Endodermal cell (in vitro differentiated cells): ENCODE results near the gene EGFR. TPM values are rescaled to one million over a fixed set of nuclear protein-coding genes. Genes with fewer than 3 reads are reported as not detected.
A peak's percentile ranks its signal among the peaks of the same experiment; 100 is the strongest.

Experiments used
- DNase-seq: peaks from one replicate; pipeline ENCODE4 v3.0.0-alpha.2; 2017
- H3K27ac ChIP-seq: 2 replicates; pipeline ENCODE4 v1.5.1; 2013; ENCODE audit warnings: mild to moderate bottlenecking, low read depth, low read length, moderate library complexity
- H3K27me3 ChIP-seq: 2 replicates; pipeline ENCODE4 v1.6.1; 2013; ENCODE audit warnings: mild to moderate bottlenecking, low read length, moderate library complexity; ENCODE audit not compliant: insufficient read depth, control insufficient read depth, poor library complexity, severe bottlenecking
- H3K36me3 ChIP-seq: 2 replicates; pipeline ENCODE4 v1.7.0; 2013; ENCODE audit warnings: mild to moderate bottlenecking, low read length, moderate library complexity; ENCODE audit not compliant: control insufficient read depth, insufficient read depth
- H3K4me1 ChIP-seq: one replicate; pipeline ENCODE4 v1.7.0; 2013; ENCODE audit warnings: low read length; ENCODE audit not compliant: control insufficient read depth, insufficient read depth
- H3K4me3 ChIP-seq: 2 replicates; pipeline ENCODE4 v1.5.1; 2013; ENCODE audit warnings: mild to moderate bottlenecking, low read length, moderate library complexity
- H3K9ac ChIP-seq: 2 replicates; pipeline ENCODE4 v1.6.1; 2013; ENCODE audit warnings: mild to moderate bottlenecking, low read length, moderate library complexity; ENCODE audit not compliant: poor library complexity, severe bottlenecking; ENCODE audit errors: extremely low read depth
- H3K9me3 ChIP-seq: 2 replicates; pipeline ENCODE4 v1.6.1; 2013; ENCODE audit warnings: mild to moderate bottlenecking, low read length, moderate library complexity; ENCODE audit not compliant: control insufficient read depth
- H3K27ac Mint-ChIP-seq: 2 replicates; pipeline ENCODE4 v1.8.0; 2020; ENCODE audit warnings: mixed read lengths
- H3K27me3 Mint-ChIP-seq: 2 replicates; pipeline ENCODE4 v1.8.0; 2021; ENCODE audit warnings: mild to moderate bottlenecking, mixed read lengths; ENCODE audit not compliant: insufficient read depth
- H3K36me3 Mint-ChIP-seq: 2 replicates; pipeline ENCODE4 v1.8.0; 2020; ENCODE audit warnings: low read depth, mixed read lengths
- H3K4me1 Mint-ChIP-seq: 2 replicates; pipeline ENCODE4 v1.8.0; 2020; ENCODE audit warnings: mixed read lengths
- H3K4me3 Mint-ChIP-seq: 2 replicates; pipeline ENCODE4 v1.8.0; 2020; ENCODE audit warnings: mild to moderate bottlenecking, moderate library complexity, mixed read lengths
- H3K9me3 Mint-ChIP-seq: 2 replicates; pipeline ENCODE4 v1.8.0; 2020; ENCODE audit warnings: mild to moderate bottlenecking, mixed read lengths
- CTCF ChIP-seq: fragments of 200-600 bp; sonication (generic); conservative IDR thresholded peaks from 2 replicates; pipeline ENCODE4 v1.5.0; 2021; ENCODE audit warnings: antibody characterized with exemption, mild to moderate bottlenecking
- WGBS, 2 experiments: methylation state at CpG; one replicate each; pipeline versions ENCODE4 v1.1.5 to v1.1.7; 2013; ENCODE audit warnings: missing lambda C conversion rate in 2 of 2, mixed read lengths in 1 of 2; ENCODE audit not compliant: insufficient coverage in 1 of 2, insufficient read length in 1 of 2; 5-methylcytosine and 5-hydroxymethylcytosine counted together
- total RNA-seq, 2 donors: library from RNA; stranded (reverse); fragmentation: NEBNext Ultra II Directional in 1 of 2; extraction: Animal tissue kit (Norgen Biotek cat#: 25700) in 1 of 2; gene quantifications; 2 replicates in 1 of 2; 3 replicates in 1 of 2; pipeline ENCODE4 v1.2.1, GENCODE V29; 2021

The EGFR gene
- total RNA-seq, 2 donors from 2014 or later, result 5.0 to 5.8 TPM

GRCh38 chr7:55192723-55193122, 173.9 kb downstream of the EGFR start:
- Mint-ChIP-seq H3K4me3 (no peak overlapping the region), H3K27me3 (no peaks in the 10 kb centered on the region), H3K36me3 (no peaks in the 10 kb centered on the region), H3K27ac (no peak overlapping the region), H3K4me1 (peaks cover 23% of the 10 kb centered on the region), H3K9me3 (no peaks in the 10 kb centered on the region)
- WGBS, 2 experiments, result 63 to 80% methylated on average over 4 to 7 of the region's 7 CpGs
- Histone ChIP-seq H3K4me3 (no peak overlapping the region), H3K4me1 (no peaks in the 10 kb centered on the region), H3K9me3 (no peaks in the 10 kb centered on the region), H3K36me3 (no peaks in the 10 kb centered on the region), H3K27ac (peak overlapping the region; percentile 62), H3K27me3 (no peaks in the 10 kb centered on the region), H3K9ac (no peak overlapping the region)
- DNase-seq, result no peak
- no peak for TF ChIP-seq CTCF

- H3K36me3 ChIP-seq, result no peaks in the 10 kb centered on the region
- Mint-ChIP-seq H3K27ac (no peak overlapping the region), H3K36me3 (no peaks in the 10 kb centered on the region), H3K27me3 (no peaks in the 10 kb centered on the region), H3K4me1 (peaks cover 19% of the 10 kb centered on the region), H3K4me3 (no peak overlapping the region), H3K9me3 (no peaks in the 10 kb centered on the region)
- no peaks in the 10 kb centered on the region for H3K27me3 ChIP-seq
- TF ChIP-seq CTCF, result no peak
- H3K9ac ChIP-seq, result no peak overlapping the region
- no peaks in the 10 kb centered on the region for H3K4me1 ChIP-seq
- no peaks in the 10 kb centered on the region for H3K9me3 ChIP-seq
- H3K27ac ChIP-seq, result peak overlapping the region; percentile 62
- WGBS, 2 experiments, result 90 to 97% methylated on average over 5 to 9 of the region's 9 CpGs
- H3K4me3 ChIP-seq, result no peak overlapping the region
- no peak for DNase-seq
Observed at GRCh38 chr7:55193245-55193644, 174.4 kb downstream of the EGFR start.

GRCh38 chr7:55194522-55194921, 175.7 kb downstream of the EGFR start:
- Mint-ChIP-seq H3K4me1 (peaks cover 11% of the 10 kb centered on the region), H3K36me3 (no peaks in the 10 kb centered on the region), H3K4me3 (no peak overlapping the region), H3K27me3 (no peaks in the 10 kb centered on the region), H3K9me3 (no peaks in the 10 kb centered on the region), H3K27ac (no peak overlapping the region)
- no peaks in the 10 kb centered on the region for H3K36me3 ChIP-seq
- H3K27ac ChIP-seq, result no peak overlapping the region
- no peak overlapping the region for H3K9ac ChIP-seq
- TF ChIP-seq CTCF, result no peak
- H3K27me3 ChIP-seq, result no peaks in the 10 kb centered on the region
- no peaks in the 10 kb centered on the region for H3K9me3 ChIP-seq
- 94 to 98% methylated on average over 6 of the region's 6 CpGs for WGBS, 2 experiments
- H3K4me3 ChIP-seq, result no peak overlapping the region
- H3K4me1 ChIP-seq, result no peaks in the 10 kb centered on the region
- no peak for DNase-seq
